GDM1 (cell line): Measurements from ENCODE around the gene CIDEA.

Source experiments
- DNase-seq: peaks from one replicate; lab custom pipeline; 2025; lab: John Stamatoyannopoulos, UW

CIDEA gene

DNA sequence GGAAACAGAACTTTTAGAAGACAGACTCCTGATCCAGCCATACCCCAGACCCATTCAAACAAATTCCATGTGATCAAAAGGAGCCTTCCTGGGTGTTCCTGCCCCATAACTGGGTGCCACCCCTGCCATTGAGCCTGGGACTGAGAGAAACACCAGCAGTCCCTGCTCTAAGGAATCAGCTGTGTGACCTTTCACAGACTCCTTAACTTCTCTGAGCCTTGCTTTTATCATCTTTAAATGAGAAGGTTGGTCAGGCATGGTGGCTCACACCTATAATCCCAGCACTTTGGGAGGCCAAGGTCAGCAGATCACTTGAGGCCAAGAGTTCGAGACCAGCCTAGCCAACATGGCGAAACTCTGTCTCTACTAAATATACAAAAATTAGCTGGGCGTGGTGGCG lies 20.6 kb downstream of the CIDEA start:
- DNase-seq, result no peak

DNA sequence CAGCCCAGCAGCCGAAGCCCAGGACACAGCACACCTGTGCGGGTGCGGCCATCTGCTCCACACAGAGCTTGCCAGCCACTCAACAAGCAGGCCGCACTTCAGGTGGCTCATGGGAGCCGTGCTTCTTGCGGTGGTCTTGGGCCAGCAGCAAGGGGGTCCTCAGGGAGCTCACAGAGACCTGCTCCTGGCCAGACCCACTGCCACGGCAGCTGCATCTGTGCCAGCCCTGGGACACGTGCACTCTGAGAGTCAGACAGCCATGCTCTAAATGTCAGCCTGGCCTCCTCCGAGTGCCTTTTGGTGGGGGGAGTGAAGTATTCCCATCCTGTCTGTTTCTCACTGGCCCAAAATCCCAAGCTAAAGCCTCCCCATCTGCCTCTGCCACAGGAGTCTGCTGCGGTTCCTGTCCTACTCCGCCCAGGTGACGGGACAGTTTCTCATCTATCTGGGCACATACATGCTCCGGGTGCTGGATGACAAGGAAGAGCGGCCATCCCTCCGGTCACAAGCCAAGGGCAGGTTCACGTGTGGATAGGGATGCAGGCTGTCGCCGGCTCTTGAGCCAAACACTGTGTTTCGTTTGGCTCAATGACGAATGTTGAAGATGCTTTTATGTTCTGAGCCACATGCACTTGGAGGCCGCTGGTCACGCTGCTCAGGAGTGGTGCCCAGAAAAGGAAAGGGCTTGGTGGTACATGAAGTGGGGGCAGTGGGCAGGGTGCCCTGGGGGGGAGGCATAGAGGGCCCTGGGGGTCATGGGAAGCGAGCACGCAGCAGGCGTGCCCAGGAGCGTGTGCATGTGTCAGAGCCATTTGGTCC lies 22.8 kb downstream of the CIDEA start:
- no peak for DNase-seq

DNA sequence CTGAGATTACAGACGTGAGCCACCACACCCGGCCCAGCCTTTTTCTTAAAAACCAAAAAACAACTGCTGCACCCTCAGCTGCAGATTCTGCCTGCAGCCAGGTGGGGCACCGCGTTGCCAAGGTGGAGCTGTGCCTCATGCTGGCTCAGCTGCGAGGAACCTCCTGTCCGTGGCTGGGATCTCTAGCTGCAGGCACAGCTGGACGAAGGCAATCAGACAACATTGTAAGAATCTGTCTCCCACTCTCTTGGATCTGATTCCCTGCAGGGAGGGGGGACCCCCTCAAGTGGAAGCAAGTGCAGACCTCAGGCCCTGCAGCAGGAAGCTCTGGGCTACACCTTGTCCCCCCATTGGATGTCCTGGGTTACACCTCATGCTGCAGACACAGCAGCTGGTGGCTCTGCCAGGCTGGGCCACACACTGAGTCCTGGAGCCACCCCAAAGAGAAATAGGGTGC lies 24.1 kb downstream of the CIDEA start:
- DNase-seq, result no peak

DNA sequence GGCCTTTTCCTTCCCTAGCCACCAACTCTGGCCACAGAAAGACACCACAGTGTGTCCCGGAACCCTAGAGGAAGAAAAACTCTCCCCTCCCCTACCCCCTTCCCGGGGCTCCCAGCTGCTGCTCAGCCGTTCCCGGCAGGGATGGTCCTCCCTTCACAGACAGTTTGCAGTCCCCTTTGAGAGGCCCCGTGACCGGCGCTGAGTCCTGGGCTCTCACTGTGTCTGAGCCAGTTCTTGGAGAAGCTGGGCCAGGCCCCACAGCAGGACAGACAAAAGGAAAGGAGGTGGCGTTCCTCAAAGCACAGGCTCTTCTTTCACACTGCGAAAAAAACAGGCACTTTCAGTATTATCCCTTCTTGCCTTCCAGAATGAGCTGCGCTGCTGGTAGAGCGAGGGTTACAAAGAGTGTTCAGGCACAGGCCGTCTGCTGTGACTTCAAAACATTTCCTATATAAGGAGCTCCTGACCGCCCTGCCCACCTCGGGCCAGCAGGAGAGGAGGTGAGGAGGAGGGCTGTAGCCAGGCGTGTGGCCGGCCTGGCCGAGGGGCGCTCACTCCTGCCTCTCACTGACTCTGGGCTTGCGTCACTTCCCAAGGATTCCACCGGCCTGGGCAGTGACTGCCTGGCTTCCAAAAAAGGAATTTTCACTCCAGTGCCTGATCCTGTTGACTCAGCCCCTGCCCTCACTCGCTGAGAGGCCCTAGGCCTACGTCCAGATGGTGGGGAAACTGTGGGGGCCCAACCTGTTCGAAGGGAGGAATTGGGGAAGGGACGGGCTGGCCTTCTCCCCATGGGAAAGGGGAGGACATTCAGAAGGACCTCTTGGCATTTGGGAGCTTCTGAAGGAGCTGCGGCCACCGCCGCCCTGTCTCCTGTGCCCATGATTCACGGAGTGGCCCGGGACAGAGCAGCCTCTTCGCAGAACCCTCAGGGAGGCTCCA lies 24.9 kb downstream of the CIDEA start:
- DNase-seq, result no peak

DNA sequence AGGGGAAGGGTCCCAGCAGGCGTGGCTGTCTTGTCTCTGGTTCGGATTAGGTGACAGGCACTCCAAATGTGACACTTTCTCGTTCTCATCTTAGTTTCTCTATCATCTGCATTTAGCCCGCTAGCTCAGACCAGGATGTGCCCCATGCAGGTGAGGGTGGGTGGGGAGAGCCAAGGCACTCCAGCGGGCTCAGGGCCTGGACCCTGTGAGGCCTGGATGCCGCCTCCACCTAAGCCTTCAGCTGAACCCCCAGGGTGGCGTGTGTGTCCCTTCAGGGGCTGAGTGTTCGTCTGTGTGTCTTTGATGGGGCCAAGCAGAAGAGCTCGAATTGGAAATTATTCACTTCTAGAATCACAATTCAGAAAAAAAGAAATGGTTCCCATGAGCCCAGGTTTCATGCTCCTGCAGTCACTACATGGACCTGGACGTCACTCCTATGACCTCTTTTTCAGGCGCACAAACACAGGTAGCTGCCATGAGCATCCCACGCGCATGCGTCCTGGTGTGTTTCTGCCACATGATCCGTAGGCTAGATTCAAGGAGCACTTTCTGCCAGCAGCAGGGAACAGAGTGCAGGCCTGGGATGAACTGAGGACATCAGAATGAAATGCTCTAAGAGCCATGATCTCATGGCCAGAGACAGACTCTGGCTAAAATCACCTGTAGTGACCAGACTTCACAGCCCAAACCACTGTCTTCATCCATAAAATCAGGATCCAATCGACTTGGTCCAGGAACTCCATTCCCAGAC lies 25.8 kb downstream of the CIDEA start:
- DNase-seq, result no peak

DNA sequence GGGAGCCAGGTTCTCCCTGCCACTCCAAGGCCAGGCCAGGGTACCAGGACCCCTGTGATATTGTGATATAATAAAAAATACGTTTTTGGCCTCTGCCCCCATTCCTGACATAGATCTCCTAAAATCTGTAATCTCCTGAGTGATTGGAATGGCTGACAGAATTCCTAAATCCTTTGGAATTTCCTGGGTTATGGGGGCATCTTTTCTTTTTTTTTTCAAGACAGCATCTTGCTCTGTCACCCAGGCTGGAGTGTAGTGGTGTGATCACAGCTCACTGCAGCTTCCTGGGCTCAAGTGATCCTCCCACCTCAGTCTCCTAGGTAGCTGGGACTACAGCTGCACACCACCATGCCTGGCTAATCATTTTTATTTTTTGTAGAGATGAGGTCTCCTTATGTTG lies 27.7 kb downstream of the CIDEA start:
- no peak for DNase-seq

DNA sequence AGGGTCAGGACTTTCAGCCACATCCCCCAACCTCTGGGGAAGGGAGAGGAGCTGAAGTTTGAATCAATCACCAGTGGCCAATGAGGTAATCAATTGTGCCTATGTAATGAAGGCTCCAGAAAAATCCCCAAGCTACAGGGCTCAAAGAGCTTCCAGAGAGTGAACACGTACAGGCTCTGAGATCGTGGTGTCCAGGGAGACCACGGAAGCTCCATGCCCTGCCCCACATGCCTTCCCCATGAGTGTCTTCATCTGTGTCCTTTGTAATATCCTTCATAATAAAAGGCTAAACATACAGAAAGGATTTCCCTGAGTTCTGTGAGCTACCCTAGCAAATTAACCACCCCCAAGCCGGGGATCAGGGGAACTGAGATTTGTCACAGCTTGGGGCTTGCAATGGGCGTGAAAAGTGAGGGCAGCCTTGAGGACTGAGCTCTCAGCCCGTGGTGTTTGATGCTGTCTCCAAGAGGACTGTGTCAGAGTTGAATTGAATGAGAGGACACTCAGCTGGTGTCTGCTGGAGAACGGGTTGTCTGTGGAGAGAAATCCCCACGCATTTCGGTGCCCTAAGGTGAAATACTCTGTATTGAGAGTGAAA lies 28.4 kb downstream of the CIDEA start:
- no peak for DNase-seq

DNA sequence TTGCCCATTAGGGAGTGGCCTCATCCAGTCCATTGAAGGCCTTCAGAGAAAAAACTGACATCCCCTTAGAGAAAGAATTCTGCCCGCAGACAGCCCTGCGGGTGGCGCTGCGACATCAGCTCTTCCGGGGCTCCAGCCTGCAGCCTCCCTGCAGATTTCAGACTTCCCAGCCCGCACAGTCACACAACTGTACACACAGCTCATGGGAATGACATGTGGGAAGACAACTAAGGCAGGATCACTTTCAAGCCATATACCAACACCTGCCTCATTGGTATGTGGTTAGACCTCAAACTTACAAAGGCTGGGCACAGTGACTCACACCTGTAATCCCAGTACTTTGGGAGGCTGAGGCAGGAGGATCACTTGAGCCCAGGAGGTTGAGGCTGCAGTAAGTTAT lies 29.1 kb downstream of the CIDEA start:
- no peak for DNase-seq

DNA sequence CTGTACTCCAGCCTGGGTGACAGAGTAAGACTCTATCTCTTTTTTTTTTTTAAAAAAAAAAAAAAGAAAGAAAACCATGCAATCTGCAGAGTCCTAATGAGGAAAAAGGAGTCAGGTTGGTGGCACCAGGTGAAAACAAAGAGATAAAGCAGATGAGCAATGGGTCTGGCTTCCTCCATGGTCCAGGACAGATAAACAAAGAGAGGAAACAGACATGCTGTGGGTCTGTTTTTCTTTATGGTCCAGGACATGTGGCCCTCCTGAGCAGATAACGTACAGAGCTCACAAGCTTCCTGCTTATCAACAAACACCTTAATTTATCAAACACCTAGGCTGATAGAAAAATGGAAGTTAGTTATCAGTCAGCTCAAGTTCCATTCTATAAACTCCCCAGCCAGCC lies 29.5 kb downstream of the CIDEA start:
- DNase-seq, result no peak

DNA sequence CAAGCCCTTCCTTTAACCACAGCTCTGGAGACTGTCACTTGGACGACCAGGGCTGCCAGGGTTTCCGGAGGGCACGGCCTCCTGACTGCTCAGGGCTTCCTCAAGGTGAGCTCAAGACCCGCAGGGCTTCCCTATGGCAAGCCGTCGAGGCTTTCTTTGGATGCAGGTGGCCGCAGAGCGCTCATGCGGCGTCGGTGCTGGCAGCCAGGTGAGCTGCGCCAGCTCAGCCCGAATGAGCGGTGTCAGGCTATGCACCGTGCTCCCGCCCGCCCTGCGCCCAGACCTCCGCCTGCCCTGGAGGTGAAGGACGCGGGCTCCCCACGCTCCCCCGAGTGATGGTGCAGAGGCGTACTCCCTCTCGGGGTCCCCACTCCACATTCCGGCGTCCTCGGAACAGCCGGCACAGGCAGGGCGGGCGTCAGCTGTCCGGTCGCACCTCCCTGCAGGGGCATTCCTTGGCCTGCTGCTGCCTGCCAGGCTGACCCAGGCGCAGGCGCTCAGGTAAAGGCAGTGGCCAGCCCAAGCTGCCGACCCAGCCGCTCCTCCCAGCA lies 33.0 kb downstream of the CIDEA start:
- DNase-seq, result no peak

DNA sequence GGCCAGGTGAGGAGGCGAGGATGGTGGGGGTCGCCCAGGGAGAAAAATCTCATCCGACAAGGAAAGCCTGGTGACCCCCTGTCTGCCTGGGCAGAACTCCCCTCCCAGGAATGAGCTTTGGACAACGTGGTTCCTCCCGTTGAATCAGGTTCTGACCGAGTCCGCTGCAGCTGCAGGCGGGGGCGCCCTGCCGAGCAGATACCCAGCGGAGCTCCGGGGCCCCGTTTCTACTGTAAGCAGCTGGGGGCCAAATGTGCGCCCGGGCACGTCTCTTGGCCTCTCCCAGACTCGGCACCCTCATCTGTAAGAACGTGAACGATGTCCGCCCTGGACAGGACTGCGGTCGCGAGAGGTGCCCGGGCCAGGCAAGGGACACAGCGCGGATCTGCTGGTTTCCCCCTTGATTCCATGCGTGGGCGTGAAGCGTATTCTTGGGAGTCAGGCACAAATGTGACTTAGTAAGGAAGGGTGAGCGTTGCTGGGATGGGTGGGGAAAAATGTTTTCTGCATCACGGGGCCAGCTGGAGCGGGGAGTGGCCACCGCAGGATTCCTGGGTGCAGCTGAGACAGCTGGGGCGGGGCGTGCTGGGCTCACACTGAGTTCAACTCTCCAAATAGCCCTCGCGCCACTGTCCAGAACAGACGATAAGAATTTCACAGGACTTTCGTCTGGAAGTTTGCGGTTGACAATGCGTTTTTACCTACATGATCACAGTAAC lies 33.7 kb downstream of the CIDEA start:
- DNase-seq, result no peak

DNA sequence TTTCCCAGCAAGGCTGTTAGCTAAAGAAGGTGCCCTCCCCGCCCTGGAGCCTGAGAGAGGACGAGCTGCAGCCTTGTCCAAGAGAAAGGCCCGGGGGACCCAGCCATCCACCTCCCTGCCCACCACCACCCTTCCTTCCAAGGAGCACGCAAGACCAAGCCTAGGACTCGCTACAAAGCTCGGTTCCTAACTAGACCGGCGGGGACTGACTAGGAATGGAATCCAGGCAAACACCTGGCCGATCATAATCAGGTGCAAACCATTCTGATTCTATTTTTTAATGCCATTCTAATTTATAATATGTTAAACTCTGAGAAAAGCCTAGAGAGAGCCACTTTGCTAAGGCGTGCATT lies 34.2 kb downstream of the CIDEA start:
- DNase-seq, result no peak

DNA sequence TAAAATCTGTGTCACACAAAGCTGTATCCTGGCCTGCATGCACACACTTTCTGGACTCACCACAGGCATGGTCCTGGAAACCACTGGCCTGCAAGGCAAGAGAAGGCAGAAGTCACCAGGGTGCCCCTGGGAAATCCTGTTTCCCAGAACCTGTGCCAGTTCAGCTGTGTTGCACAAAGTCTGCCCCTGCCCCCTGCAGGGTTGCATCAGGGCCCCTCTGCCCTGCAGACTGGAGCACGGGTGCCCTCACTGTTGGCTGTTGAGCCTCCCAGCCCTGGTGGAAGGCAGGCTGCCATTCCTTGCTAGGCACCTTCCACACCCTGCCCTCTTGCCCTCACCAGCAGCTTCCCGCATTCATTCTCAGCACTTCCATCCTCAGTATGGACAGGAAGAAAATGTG lies 35.9 kb downstream of the CIDEA start:
- no peak for DNase-seq

DNA sequence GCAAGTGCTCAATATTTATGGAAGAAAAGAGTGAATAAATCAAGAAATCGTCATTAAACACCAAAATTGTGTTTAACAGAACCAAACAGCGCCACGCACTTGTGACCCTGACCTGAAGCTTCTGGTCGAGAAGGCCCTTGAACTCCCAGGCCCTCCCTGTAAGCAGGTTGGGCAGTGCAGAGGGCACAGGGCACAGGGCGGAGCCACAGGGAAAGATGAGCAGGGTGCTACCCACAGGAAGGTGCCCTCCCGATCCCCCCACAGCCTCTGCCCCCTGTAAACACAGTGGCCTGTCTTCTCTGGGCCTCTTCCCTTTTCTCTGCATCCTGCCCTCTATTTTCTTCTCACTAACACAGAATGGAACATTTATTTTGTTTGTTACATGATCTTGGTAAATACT lies 37.0 kb downstream of the CIDEA start:
- DNase-seq, result no peak

DNA sequence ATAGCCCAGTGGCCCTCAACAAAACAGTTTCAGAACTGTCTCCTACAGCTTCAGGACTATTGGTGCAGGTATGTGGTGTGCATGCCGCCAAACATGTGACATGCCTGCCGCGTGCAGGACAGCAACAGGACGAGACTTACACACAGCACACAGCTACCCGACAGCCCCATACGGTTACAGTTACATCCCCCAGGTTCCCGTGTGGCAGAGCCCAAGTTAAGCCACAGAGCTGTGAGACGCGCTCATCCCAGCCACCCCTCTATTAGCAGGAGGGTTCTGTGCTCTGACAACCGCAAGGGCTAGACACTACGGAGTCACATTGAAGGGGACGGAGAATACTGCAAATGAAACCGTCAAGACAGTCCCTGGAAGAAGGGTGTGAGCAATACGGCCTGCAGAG lies 37.5 kb downstream of the CIDEA start:
- no peak for DNase-seq

DNA sequence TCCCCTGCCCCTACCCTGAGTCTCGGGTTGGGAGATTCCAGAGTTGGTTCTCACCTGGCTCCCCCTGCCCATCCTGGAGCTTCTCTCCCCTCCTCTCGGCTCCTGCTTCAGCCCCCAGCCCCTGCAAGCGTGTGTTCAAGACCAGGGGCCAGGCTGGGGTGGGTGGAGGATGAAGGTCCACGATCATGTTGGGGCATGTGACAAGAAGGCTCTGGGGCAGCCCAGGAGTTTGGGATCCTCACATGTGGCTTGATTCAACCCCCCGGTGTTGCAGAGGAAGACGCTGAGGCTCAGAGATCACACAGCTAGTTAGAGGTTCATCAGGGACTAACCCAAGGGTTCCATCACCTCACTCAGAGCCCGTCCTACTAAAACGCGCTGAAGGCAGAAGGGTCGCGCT lies 39.7 kb downstream of the CIDEA start:
- no peak for DNase-seq

DNA sequence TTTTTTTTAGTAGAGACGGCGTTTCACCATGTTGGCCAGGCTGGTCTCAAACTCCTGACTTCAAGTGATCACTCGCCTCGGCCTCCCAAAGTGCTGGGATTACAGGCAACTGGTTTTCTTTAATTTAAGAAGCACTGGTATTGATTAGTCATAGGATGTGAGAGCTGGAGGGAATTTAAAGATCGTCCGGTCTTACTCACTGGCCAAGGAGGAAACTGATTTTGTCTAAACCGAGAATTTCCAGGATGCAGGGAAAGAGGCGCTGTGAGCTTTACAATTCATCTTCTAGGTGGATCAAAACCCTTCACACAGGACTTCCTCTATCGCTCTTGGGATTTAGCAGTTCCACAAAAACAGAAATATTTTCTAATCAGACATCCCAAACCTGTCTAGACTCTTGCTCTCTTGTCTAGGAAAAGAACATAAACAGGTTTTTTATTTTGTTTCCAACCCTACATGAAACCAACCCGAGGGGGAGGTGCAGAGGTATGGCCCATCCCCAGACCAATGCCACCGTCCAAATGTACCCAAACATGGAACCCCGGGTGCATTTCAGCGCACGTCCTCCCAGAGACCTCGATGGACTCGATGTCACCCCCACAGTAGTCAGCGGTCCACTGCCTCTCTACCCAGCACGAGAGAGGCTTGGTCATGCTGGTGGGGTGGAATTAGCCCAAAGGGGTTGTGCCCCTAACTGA lies 41.4 kb downstream of the CIDEA start:
- no peak for DNase-seq

DNA sequence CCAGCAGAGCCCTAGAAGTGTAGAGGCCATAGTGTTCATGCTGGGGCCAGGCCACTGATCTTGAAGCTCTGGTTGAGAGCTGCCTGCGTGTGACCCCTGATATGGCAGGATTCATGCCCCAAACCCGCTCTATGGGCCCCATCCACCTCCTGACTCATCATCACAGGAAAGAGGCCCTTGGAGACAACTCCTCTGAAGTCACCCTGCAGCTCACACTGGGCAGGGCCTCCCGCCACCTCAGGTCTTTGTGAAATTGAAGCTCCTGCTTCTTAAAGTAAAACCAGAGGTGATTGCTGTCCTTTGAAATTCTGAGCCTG lies 41.9 kb downstream of the CIDEA start:
- no peak for DNase-seq

DNA sequence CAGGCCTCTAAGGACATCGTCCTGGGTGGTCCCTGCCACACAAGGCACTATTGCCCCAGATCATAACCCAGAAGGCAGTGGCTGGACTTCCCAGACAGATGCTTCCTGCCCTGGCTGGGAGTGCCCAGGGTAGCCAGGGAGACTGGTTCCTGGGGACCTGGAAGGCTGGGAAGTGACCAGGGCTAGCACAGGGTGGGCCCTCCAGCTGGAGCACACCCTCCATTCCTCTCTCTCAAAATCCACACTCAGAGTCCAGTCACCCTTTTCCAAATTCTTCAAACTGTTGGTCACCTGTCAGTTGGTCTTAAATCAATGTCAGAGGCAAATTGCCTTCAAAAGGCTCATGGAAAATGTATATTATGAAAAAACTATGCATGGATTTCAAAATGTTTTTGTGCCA lies 42.3 kb downstream of the CIDEA start:
- no peak for DNase-seq

DNA sequence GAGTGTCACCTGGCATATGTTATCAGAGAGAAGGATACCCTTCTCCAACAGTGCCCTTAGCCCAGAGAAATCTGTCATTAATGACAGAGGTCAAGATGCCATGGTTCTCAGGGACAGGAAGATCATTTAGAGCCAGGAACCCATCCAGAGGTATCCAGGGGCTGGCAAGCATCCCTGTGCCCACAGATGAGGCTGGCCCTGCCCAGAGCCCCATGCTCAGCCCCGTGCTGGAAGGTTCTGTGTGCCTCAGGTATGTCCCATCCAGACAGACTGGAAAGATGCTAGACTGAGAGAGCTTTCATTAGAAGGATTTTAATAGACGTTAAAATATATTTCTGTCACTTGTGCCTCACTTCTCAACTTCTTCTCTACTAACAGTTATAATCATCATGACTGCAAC lies 45.7 kb downstream of the CIDEA start:
- DNase-seq, result no peak
